ENCODE data around the gene DDOST. TPM values are rescaled to one million over a fixed set of nuclear protein-coding genes. Genes with fewer than 3 reads are reported as not detected.
"Not testable (repeated sequence)": the region's sequence is repeated elsewhere in the genome, so short reads cannot be mapped to it uniquely, and the experiment has no call there.

The DDOST gene
- total RNA-seq, 2 experiments from 2014 or later: 145 to 152 TPM

DNA sequence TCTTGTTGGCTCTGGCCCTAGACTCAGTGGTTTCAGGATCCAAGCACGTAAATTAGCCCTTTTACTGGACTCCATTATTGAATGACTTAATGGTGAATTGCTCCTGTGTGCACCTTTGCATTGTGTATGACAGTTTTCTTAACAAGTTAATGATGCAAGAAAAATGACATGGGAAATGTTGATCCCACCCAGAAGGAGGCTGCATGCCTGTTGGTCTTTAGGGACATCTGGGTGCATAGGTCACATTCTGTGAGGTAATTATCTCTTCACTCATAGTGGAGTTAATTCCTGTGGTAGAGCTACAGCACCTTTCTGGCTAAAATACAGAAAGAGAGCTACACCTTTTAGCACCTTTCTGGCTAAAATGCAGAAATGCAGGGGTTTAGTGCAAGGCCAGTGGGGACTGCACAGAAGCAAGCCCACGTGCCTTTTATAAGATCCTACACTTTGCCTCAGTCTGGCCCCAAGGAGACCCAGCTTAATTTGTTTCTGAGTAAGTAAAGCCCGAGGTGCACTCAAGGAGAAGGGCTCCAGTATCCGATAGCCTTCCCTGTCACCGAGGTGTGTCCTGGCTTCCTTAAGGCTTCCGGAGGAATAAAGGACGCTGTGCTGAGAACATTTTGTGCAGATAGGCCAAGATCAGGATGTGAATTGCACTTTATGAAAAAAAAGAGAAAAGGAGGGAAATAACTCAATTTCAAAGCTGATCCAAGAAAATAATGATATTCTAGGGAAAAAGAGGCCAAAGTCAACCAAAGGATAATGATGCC is 54.2 kb downstream of the DDOST start:
- H3K27ac Mint-ChIP-seq; H3K4me1 Mint-ChIP-seq; H3K9me3 Mint-ChIP-seq; DNase-seq; H3K27me3 Mint-ChIP-seq; CTCF ChIA-PET; H3K36me3 Mint-ChIP-seq (ENCODE audit: low read depth); POLR2A ChIA-PET; H3K4me3 Mint-ChIP-seq: not testable (repeated sequence)

DNA sequence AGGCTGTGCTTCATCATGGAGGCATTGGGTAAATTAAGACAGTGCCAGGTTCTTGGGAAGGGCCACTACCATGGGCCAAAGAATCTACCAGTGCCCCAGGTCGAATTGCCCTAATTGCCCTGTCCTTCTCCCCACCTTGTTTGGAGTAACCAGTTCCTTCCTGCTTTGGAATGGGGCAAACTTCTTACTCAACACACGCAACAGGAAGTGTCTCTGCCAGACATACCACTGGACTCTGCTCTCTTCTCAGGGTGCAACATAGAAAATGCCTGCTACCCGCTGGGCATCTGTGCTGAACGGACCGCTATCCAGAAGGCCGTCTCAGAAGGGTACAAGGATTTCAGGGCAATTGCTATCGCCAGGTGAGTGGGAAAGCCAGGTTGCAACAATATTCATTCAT is 56.5 kb downstream of the DDOST start:
- Mint-ChIP-seq H3K4me1 (no peaks in the 10 kb centered on the region), H3K4me3 (no peak overlapping the region), H3K36me3 (ENCODE audit: low read depth) (no peaks in the 10 kb centered on the region), H3K9me3 (no peaks in the 10 kb centered on the region), H3K27me3 (peaks cover 2% of the 10 kb centered on the region), H3K27ac (no peak overlapping the region)
- ChIA-PET POLR2A (no interaction called here), CTCF (no interaction called here)
- no peak for DNase-seq

DNA sequence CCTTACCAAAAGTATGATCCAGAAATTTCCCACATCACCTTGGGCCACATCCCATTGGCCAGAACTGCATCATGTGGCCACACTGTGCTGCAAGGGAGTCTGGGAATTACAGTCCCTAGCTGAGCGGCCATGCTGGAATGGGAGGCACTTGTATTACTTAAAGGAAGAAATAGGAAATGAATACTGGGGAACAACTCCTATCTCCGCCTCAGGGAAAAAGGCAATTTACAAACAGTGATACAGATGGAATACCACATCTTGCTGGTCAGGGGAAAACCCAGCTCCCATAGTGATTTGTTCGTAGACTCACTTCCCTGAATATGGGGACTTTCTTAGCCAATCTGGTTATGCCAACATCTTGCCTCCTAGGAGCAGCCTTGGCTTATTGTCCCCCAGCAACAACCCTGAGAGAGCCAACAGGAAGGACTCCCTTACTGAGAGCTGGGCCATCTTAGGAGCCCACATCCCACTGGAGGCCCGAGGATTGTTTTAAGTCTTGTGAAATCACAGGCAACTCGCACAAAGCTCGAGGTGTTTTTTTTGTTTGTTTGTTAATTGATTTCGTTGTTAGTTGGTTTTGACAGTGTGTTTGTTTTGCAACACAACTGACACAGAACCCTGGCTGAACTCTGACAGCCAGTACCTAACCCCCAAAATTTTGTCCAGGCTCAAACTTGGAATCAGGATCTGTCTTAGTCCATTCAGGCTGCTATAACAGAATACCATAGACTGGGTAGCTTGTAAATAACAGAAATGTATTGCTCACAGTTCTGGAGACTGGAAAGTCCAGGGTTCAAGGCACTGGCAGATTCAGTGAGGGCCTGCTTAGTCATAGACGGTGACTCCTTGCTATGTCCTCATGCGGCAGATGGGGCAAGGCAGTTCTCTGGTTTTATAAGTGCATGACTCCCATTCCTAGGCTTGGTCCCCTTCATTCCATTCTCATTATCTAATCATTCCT is 57.4 kb downstream of the DDOST start:
- Mint-ChIP-seq H3K9me3 (no peaks in the 10 kb centered on the region), H3K36me3 (ENCODE audit: low read depth) (no peaks in the 10 kb centered on the region), H3K27me3 (peaks cover 2% of the 10 kb centered on the region), H3K4me3 (no peak overlapping the region), H3K4me1 (no peaks in the 10 kb centered on the region), H3K27ac (no peak overlapping the region)
- ChIA-PET CTCF (no interaction called here), POLR2A (no interaction called here)
- no peak for DNase-seq

DNA sequence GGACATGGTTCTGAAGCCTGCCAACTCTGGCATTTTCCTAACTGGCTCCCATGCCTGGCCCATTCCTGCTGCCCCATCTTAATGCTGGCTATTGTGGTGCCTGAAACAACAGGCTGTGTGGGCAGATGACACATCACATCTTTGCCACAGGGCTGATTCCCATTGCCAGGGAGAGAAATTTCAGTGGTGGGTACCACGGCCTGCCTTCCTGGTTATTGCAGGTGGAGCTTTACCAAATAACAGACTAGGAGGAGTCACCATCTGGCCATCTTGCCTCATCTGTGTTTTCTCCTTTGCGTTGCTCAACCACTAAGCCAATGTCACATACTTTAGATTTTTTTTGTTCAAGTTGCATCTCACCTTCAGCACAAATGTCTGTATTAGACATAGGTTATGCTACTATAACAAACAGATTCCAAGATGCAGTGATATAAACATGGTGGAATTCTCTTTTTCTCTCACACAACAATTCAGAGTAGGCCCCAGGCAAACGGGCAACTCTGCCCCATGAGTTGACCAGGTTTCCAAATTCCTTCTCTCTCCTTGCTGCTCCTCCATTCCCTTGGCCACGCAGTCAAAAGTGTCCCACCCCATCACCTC is 58.2 kb downstream of the DDOST start:
- POLR2A ChIA-PET: no interaction called here
- no peak for DNase-seq
- H3K4me3 Mint-ChIP-seq: no peak overlapping the region
- no peaks in the 10 kb centered on the region for H3K9me3 Mint-ChIP-seq
- H3K27me3 Mint-ChIP-seq: peaks cover 2% of the 10 kb centered on the region
- CTCF ChIA-PET: no interaction called here
- H3K4me1 Mint-ChIP-seq: no peaks in the 10 kb centered on the region
- no peaks in the 10 kb centered on the region for H3K36me3 Mint-ChIP-seq (ENCODE audit: low read depth)
- no peak overlapping the region for H3K27ac Mint-ChIP-seq

Other genes starting within 250 kb of the DDOST start
- under 1 TPM; 0.37 to 0.45 TPM for gene CAMK2N1, start 175.2 kb downstream of the DDOST start, total RNA-seq
- gene MUL1, start 153.2 kb downstream of the DDOST start, total RNA-seq: 10 to 100 TPM; 17.4 to 20.1 TPM
- not detected for gene FAM43B, start 108.8 kb downstream of the DDOST start, total RNA-seq
- gene CDA, start 72.3 kb downstream of the DDOST start, total RNA-seq: not detected
- gene PINK1, start 27.9 kb downstream of the DDOST start, total RNA-seq: 1 to 10 TPM; 3.1 to 4.1 TPM
- not detected for gene KIF17, start 56.6 kb upstream of the DDOST start, total RNA-seq
- gene SH2D5, start 71.3 kb upstream of the DDOST start, total RNA-seq: not detected
- 100 to 1,000 TPM; 369 to 407 TPM for gene HP1BP3, start 125.9 kb upstream of the DDOST start, total RNA-seq